HG03066 (cell line): Measurements from ENCODE around the gene RHO.
"Not testable (repeated sequence)": the region's sequence is repeated elsewhere in the genome, so short reads cannot be mapped to it uniquely, and the experiment has no call there.

Source experiments
- ATAC-seq: cut with Tn5 transposase; IDR thresholded peaks from one replicate; pipeline ENCODE4 v1.9.1; 2021; ENCODE audit warnings: low read depth; ENCODE audit not compliant: unreplicated experiment

RHO gene

DNA sequence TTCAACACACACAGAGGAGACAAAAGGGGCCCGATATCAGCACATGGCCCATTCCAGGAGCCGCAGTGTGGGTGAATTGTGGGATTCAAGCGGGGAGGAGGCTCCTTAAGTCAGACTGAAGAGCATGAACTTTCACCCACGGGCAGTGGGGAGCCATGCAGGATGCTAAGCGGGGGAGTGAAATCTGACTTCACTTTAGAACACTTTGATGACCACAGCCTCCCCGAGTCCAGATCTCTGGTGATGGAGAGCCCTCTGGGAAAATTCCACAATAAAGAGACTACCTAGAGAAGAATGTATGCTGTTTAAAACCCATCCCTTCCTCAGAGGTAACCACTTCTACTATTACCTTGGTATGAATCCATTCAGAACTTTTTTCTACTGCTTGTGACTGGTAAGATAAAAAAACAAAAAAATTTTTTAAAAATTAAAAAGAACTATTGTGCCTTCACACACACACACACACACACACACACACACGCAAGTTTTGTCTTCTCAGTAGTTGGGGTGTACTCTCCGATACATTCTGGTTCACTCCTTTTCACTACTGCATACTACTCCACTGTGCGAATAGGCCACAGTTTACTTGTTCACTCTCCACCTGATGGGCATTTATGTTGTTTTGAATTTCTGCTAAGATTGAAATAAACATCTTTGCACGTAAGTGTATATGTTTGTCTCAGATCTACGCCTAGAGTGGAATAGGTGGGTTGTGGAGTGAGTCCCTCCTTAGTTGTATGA is 12.5 kb downstream of the RHO start:
- ATAC-seq = no peak

DNA sequence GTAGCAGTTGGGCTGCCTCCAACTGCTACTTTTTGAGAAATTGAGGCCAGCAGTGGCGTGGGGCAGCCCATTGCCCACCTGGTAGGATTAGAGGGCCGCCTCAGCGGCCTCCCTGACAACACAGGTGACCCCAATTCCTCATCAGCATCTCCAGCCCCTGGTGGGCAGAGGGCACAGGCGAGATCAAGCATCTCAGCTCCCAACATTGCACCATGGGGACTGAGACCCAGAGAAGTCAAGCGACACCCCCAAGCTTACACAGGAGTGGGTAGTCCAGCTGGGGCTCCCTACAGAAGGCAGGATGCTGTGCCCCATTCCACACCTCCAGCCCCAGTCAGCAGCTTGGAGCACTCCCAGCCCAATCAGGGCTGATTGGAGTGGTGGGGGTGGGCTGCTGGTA is 14.3 kb downstream of the RHO start:
- no peak for ATAC-seq

DNA sequence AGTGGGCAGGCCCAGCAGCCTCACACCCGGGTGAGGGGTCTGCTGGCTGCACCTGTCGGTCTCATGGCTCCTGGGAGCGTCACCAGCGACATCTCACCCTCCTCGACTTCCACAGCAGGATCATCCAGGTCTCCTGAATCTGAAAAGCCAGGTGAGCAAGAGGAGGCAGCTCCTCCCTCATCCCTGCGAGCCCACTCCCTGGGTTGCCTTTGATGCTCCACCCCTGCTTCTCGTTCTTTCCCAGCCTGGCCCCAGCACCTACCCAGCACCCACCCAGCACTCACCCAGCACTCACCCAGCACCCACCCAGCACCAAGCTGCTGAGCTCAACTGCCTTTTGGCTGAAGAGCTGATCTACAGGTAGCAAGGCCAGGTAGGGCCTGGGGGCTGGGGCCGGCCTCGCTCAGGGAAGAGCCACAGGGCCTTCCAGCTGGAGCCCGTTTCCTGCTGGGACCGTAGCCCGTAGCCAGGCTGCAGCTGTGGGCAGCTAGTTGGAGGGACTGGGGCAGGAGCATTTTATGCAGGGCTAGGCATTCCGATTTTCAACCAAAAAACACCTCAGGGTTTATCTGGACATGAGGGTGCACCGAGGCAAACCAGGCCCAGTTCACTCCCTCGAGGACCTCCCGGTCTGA is 14.8 kb downstream of the RHO start, which contains the start of gene H1-8:
TSS of gene H1-8 (plus strand) at position 20 of the 635 bp plus-strand sequence. CDS start at position 64, 44 bp downstream.
- ATAC-seq = no peak

DNA sequence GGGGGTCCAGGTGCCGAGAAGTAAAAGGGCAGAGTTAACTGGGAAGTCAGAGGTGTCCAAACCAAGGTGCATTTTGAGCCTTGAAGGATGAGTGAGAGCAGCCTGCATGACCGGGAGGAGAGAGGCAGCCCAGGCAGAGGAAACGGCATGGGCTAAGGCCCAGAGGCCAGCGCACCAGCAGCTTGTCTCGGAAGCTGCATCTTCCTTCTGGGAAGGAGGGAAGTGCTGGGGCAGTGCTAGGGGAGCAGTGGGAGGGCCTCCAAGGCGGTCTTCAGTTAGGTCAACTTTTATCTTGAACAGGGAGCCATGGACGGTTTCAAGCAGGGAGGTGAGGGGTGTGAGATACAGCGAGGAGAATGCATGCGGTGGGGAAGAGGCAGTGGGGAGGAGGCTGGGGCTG is 15.6 kb downstream of the RHO start:
- no peak for ATAC-seq

DNA sequence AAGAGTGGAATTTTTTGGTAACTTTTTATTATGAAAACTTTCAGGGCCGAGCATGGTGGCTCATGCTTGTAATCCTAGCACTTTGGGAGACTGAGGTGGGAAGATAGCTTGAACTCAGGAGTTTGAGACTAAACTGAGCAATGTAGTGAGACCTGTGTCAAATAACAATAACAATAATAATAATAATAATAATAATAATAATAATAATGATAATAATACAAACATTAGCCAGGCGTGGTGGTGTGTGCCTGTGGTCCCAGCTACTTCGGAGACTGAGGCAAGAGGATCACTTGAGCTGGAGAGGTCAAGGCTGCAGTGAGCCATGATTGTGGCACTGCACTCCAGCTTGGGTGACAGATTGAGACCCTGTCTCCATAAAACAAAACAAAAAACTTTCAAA is 17.5 kb downstream of the RHO start:
- ATAC-seq = not testable (repeated sequence)

DNA sequence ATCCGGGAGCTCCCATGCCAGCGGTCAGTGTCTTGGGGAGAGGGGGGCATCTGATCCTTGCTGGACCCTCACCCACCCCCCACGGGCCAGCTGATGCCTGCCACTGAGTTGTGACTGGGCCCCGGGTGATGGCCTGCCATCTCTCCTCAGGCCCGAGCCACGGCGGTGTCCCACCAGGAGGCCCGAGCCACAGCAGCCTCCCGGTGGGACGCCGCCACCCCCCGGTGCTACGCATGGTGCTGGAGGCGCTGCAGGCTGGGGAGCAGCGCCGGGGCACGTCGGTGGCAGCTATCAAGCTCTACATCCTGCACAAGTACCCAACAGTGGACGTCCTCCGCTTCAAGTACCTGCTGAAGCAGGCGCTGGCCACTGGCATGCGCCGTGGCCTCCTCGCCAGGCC is 18.8 kb downstream of the RHO start:
- ATAC-seq = no peak

DNA sequence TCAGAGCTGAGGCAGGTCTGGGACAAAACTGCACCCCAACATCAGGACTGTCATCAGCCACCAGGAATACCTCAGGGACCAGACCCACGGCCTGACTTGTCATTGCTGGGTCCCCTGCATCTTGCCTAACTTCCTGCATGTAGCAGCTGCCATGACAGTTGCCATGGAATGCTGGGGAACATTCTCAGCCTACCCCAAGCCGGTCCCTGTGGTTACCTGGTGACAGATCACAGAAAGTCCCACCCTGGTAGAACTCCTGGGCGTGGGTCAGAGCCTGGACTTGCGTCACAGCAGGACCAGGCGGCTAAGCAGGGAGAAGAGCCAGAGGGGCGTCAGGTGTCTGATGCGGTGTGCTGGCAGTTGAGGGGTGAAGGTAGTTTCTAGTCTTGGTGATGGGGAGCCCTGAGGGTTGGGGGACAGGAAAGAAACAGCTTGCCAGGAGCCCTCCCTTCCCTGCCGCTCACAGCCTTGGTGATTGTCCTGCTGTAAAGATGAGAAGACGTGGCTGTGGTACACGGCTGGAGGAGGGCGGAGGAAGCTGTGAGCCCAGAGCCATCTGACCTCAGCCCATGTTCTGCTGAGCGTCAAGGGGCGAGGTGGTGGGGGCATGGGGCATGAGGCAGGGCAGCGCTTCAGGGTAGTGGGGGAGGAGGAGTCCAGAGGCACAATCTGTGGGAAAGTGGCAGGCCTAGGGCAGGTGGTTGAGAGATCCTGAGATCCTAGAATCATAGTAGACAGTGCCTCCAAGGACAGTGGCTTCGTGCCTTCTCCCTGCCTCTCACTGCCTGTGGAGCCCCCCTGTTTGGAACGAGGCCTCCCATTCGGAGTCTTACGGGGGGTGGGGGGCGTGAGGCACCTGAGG is 19.9 kb downstream of the RHO start:
- ATAC-seq = no peak

DNA sequence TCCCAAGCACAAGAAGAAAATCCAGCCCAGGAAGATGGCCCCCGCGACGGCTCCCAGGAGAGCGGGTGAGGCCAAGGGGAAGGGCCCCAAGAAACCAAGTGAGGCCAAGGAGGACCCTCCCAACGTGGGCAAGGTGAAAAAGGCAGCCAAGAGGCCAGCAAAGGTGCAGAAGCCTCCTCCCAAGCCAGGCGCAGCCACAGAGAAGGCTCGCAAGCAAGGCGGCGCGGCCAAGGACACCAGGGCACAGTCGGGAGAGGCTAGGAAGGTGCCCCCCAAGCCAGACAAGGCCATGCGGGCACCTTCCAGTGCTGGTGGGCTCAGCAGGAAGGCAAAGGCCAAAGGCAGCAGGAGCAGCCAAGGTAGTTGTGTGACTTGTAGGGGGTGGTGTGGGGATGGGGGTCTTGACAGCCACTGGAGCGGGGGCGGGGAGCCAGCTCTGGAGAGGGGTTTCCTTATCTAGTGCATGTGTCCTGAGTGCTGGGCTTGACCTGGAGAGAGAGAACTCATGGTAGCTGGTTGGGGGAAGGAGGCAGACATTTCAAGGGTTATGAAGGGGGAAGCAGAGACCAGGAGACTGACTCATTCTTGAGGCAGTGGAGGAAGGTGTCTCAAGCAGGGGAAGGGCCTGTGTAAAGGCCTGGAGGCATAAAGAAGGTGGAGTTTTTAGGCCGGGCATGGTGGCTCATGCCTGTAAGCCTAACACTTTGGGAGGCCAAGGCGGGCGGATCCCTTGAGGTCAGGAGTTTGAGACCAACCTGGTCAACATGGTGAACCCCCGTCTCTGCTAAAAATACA is 20.8 kb downstream of the RHO start:
- no peak for ATAC-seq

DNA sequence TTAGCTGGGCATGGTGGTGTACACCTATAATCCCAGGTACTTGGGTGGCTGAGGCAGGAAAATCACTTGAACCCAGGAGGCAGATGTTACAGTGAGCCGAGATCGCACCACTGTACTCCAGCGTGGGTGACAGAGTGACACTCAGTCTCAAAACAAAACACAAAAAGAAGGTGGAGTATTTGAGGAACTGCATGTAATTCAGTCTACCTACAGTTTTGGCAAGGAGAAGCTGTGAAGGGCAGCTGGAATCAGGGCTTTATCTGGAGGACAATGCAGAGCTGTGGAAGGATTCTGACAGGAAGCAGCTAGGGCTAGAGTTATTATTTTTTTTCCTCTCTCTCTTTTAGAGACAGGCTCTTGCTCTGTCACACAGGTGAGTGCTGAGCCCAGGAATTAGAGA is 21.4 kb downstream of the RHO start:
- ATAC-seq = no peak

DNA sequence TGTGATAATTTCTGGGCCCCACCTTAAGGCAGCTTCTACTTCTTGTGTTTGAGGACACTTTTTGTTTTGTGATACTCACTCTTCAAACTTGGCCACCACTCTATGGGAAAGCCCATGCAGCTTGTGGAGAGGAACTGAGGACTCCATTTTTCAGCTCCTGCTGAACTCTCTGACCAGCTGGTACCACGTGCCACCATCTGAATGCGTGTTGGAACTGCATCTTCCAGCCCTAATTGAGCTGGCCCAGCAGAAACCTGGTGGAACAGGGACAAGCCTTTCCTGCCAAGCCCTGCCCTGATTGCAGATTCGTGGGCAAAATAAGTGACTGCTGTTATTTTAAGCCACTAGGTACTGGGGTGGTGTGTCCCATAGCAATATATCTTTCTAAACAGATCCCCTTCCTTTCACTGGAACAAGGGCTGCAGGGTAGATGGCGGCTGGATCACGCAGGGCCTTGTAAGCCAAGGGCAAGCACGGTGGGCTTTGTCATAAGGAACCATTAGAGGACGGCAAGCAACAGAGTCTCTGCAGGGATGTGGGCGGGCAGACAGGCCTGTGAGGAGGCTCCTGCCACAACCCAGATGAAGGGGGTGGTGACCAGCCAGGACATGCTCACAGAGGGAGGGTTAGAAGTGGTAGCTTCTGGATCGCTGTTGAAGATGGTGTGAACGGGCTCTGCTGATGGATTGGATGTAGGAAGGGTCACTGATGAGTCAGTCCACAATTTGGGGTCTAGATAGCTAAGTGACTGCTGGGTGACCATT is 24.0 kb downstream of the RHO start:
- no peak for ATAC-seq

DNA sequence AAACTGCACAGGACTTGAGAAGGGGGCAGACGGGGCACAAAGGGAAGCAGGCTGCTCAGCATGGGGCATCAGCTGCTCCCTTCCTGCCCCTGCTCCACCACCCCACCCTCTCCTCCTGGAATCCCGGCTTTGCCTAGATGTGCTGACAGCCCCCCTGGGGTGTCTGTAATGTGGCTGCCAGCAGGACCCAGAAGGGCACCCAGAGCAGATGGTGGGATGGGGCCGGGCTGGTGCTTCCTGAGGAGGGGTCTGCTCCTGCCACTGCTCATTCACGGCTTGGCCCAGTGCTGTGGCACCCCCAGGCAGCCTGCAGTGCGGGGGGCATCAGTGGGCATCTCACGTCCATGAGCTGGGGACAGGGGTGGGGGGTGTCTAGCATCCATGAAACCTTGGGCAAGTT is 24.7 kb downstream of the RHO start:
- no peak for ATAC-seq

DNA sequence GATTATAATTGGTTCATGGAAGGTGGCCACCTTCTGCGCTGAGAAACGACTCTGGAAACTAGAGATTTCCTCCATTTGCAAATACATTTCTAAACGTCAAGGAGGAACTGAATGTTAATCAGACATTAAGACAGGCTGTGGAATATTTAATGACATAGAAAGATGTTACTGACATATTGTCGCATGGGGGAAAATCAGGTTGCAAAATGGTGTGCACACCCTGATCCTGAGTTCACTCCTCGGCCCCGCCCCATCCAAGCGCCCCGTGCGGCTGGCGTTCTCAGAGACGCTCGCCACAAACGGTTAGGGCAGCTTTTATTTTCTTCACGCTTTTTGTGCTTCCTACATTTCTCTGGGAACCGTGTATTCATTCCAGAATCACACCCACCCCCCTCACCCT is 25.3 kb downstream of the RHO start:
- no peak for ATAC-seq

DNA sequence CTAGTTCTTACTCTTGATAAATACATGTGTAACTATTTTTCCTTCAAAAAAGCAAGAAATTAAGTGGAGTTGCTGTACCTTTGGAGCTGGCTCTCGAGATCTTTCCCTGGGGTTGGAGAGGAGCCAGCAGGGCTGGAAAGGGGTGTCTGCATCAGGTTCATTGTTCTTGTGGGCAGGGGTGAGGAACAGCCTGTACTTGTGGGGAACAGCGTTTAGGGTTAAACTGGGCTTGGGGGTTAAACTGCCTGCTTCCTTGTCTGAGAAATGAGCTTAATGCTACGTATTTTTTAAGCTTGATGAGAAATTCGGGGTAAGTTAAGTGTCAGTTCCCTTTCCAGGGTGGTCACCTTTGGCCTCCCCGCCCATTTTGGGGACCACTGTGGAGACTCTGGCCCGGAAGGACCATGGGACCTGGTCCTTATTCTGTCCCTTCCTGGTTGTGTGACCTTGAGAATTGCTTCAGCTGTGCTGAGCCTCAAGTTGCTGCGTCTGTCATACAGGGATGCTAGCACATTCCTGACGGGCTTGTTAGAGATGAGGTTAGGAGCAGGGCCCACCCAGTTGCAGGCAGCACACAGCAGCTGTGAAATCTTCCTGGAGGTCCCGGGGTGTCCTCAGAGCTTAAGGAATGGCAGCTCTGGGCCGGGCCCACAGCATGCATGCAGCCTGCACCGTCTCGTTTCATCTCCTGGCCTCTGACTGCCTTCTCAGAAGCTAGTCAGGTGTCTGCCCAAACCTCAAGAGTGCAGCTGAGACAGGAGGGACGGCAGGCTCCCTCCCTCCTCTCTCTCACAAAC is 26.1 kb downstream of the RHO start:
- no peak for ATAC-seq

DNA sequence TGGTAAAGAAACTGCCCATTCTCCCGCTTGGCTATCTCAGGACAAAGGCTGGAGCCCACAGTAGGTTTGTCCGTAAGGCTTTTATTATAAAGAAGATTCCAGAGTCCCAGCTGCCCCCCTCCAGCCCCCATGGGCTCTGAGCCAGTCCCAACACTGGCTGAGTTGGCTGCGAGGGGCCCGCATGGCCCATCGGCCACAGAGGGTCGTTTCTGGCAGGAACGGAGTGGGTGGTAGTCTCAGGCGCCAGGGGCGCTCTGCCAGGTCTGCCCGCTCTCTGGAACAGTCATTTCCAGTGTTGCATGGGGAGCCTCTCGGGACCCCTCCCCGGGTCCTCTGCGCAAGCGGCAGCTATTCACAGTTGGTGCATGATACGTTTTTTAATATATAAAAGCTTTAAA is 26.7 kb downstream of the RHO start:
- ATAC-seq = no peak

DNA sequence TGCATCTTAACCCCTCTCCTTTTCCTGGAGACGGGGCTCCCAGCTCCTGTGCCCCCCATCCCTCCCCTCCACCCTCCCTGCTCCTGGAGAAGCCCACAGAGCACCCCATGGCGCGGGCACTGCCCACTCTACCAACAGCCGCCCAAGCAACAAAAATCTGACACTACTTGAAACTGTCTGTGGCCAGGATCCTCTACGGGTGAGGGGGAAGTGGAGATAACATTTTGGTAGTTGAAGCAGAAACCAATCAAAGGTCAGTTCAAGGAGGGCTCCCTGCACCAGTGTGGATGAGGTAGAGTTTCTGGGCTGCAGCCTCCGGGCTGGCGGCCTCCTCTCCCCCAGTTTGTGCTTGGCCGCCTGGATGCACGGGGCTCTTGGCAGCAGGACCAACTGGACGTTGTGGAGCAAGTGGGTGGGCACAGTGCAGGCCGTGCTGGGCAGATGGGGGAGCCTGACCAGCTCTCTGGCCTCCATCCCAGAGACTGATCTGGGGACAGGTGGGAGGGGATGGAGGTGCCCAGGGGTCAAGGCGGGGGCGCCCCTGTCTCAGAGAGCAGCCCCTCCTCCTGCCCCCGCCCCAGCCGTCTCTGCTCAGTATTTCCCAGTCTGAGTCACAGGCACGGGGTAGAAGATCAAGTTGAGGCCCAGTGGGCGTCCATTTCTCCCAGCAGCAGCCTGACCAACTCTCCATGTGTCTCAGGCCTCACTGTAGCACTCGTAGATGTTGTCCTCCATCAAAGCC is 27.3 kb downstream of the RHO start:
- no peak for ATAC-seq

DNA sequence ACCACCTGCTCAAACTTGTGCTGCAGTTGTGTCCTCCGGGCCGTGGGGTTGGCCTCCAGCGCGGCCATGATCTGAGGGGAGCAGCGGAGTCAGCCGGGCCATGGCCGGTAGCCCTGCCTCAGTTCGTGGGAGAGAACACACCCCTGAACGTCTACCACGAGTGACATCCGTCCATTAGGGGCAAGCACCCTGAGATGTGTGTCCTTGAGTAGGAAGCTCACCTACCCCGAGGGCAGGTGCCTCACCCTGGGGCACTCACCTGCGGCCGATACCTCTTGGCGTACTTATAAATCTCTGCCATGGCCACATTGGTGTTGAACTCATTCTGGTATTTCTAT is 27.9 kb downstream of the RHO start:
- ATAC-seq = no peak

DNA sequence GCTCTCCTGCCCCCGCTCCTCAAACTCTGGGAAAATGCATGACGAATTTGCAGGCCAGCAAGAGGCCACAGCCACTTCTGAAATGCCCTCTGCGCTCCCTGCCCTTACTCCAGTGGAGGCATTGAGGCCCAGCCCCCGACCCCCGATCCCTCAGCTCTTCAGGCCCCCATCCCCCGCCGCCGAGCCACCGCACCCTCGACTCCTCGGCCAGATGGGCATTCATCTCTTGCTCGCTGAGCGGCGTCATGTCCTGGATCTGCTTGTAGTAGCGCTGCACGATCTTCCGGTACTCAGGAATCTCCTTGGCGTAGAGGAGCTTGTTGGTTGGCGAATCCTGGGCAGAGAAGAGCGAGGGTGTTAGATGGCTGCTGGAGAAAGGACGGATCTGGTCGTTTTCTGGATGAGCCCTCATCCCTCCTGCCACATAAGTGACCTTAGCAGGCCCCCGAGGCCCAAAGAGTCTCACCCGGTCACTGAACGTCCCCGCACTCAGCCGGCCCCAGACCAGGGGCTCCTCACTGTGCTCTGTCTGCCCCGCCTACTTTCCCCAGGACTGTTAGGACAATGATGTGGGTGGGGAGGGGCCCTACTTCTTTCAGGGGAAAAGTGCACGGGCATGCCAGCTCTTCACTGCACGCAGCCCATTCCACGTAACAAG is 28.6 kb downstream of the RHO start:
- no peak for ATAC-seq

DNA sequence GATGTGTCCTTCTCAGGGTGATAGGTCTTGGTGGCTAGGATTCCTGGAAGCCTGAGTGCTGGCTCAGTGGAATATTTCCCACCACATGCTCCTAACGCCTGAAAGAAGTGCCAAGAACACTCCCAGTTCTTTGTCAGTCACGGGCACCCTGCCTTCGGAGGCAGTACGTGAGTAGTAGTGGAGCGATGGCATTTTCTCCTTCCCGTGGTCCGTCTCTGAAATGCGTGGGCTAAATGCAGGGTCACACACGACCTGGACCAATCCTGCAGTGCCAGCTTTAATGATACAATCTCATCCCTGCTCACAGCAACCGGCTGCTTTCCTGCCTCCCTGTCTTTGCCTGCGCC is 29.1 kb downstream of the RHO start:
- no peak for ATAC-seq
